Stimulated activated CD8-positive, alpha-beta memory T cell treated with anti-CD3 and anti-CD28 coated beads, Interleukin-7, amount 100 ng/mL, for 24 hours (primary cell): ENCODE measurements around the gene RALBP1.
A peak's percentile ranks its signal among the peaks of the same experiment; 100 is the strongest.
"Not testable (repeated sequence)": the region's sequence is repeated elsewhere in the genome, so short reads cannot be mapped to it uniquely, and the experiment has no call there.

Source experiments
- DNase-seq: peaks from one replicate; pipeline ENCODE4 v3.0.0-alpha.2; 2020; ENCODE audit warnings: low read depth

Gene RALBP1

GRCh38 chr18:9474983-9475642 lies at the start of gene RALBP1:
RALBP1 (plus strand) TSS chr18:9475513; CDS start chr18:9513046, 37,533 bp downstream.
- DNase-seq, result peak; percentile 96

GRCh38 chr18:9426753-9427152 lies 48.6 kb upstream of the RALBP1 start:
- no peak for DNase-seq

GRCh38 chr18:9428301-9428706 lies 47.0 kb upstream of the RALBP1 start:
- no peak for DNase-seq

GRCh38 chr18:9428862-9429661 lies 46.3 kb upstream of the RALBP1 start:
- DNase-seq, result no peak

- no peak for DNase-seq
These were observed 45.7 kb upstream of the RALBP1 start for GRCh38 chr18:9429662-9429993.

GRCh38 chr18:9430315-9430714 lies 45.0 kb upstream of the RALBP1 start:
- DNase-seq, result not testable (repeated sequence)

GRCh38 chr18:9431296-9431695 lies 44.0 kb upstream of the RALBP1 start:
- no peak for DNase-seq

- DNase-seq, result not testable (repeated sequence)
These were observed 42.2 kb upstream of the RALBP1 start for GRCh38 chr18:9433122-9433521.

- DNase-seq, result no peak
These were observed 41.6 kb upstream of the RALBP1 start for GRCh38 chr18:9433671-9434121.

- no peak for DNase-seq
These were observed 41.1 kb upstream of the RALBP1 start for GRCh38 chr18:9434122-9434701.

GRCh38 chr18:9435041-9435440 lies 40.3 kb upstream of the RALBP1 start:
- no peak for DNase-seq

GRCh38 chr18:9436206-9436929 lies 38.9 kb upstream of the RALBP1 start:
- no peak for DNase-seq

- DNase-seq, result no peak
These were observed 38.3 kb upstream of the RALBP1 start for GRCh38 chr18:9437021-9437437.

GRCh38 chr18:9437672-9438071 lies 37.6 kb upstream of the RALBP1 start:
- DNase-seq, result no peak

GRCh38 chr18:9441061-9441460 lies 34.3 kb upstream of the RALBP1 start:
- no peak for DNase-seq

- DNase-seq, result no peak
These were observed 30.8 kb upstream of the RALBP1 start for GRCh38 chr18:9444549-9444948.

- DNase-seq, result no peak
These were observed 28.5 kb upstream of the RALBP1 start for GRCh38 chr18:9446839-9447238.

GRCh38 chr18:9447334-9447733 lies 28.0 kb upstream of the RALBP1 start:
- DNase-seq, result no peak

GRCh38 chr18:9449600-9450414 lies 25.5 kb upstream of the RALBP1 start:
- no peak for DNase-seq

- DNase-seq, result not testable (repeated sequence)
These were observed 24.4 kb upstream of the RALBP1 start for GRCh38 chr18:9450920-9451319.

- no peak for DNase-seq
These were observed 22.0 kb upstream of the RALBP1 start for GRCh38 chr18:9453283-9453682.
